Measurements from ENCODE around the gene CYS1.

DNA sequence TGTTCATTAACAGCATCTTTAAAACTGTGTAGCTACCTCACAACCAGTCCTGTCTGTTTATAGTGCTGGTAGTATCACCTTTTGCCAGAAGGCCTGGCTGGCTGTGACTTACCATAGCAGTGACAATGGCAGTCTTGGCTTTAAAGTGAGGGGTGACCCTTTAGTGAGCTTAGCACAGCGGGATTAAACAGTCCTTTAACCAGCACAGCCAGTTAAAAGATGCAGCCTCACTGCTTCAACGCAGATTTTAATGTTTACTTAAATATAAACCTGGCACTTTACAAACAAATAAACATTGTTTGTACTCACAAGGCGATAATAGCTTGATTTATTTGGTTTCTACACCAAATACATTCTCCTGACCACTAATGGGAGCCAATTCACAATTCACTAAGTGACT is 49.3 kb upstream of the CYS1 start:
- TF ChIP-seq, protein P1, sequence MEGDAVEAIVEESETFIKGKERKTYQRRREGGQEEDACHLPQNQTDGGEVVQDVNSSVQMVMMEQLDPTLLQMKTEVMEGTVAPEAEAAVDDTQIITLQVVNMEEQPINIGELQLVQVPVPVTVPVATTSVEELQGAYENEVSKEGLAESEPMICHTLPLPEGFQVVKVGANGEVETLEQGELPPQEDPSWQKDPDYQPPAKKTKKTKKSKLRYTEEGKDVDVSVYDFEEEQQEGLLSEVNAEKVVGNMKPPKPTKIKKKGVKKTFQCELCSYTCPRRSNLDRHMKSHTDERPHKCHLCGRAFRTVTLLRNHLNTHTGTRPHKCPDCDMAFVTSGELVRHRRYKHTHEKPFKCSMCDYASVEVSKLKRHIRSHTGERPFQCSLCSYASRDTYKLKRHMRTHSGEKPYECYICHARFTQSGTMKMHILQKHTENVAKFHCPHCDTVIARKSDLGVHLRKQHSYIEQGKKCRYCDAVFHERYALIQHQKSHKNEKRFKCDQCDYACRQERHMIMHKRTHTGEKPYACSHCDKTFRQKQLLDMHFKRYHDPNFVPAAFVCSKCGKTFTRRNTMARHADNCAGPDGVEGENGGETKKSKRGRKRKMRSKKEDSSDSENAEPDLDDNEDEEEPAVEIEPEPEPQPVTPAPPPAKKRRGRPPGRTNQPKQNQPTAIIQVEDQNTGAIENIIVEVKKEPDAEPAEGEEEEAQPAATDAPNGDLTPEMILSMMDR (IDR thresholded peaks at IDR 0.05; ENCODE audit: low read length), result no peak
- TF ChIP-seq EZH2 (IDR thresholded peaks at IDR 0.05; ENCODE audit: borderline replicate concordance, low read length), result no peak

All from OCI-LY1 (cell line).